Lung (tissue), 12 donors: ENCODE results near the gene TSPAN5. TPM values are rescaled to one million over a fixed set of nuclear protein-coding genes. Genes with fewer than 3 reads are reported as not detected.

Source experiments
- ATAC-seq: fragments of 200-7000 bp; cut with Tn5 transposase; one replicate; pipeline ENCODE4 v1.9.1; 2020; ENCODE audit warnings: moderate number of reproducible peaks; ENCODE audit not compliant: insufficient read depth, low FRiP score
- DNase-seq, 3 donors: peaks; one replicate each; pipeline ENCODE4 v3.0.0-alpha.2; 2013 to 2017
- H3K27ac ChIP-seq, 2 donors: one replicate each; pipeline ENCODE4 v1.5.1; 2013; ENCODE audit warnings: mild to moderate bottlenecking in 2 of 2, moderate library complexity in 2 of 2, control low read depth in 1 of 2, inconsistent platforms in 1 of 2, low read depth in 1 of 2, low read length in 1 of 2
- H3K27me3 ChIP-seq, 3 donors: one replicate each; pipeline ENCODE4 v1.5.1; 2013; ENCODE audit warnings: low read length in 2 of 3; ENCODE audit not compliant: control insufficient read depth in 3 of 3, insufficient read depth in 3 of 3
- H3K36me3 ChIP-seq, 4 donors: one replicate each; pipeline ENCODE4 v1.5.1; 2013; ENCODE audit warnings: low read length in 4 of 4, mild to moderate bottlenecking in 1 of 4, moderate library complexity in 1 of 4; ENCODE audit not compliant: control insufficient read depth in 4 of 4, insufficient read depth in 4 of 4
- H3K4me1 ChIP-seq, 5 donors: one replicate each; pipeline ENCODE4 v1.5.1; 2013; ENCODE audit warnings: low read length in 5 of 5, mild to moderate bottlenecking in 2 of 5, moderate library complexity in 1 of 5; ENCODE audit not compliant: control insufficient read depth in 5 of 5, insufficient read depth in 5 of 5
- H3K4me3 ChIP-seq: one replicate; pipeline ENCODE4 v1.5.1; 2013; ENCODE audit warnings: mild to moderate bottlenecking, control low read depth, moderate library complexity
- H3K9ac ChIP-seq, 2 donors: one replicate each; pipeline ENCODE4 v1.5.1; 2013; ENCODE audit warnings: low read length in 2 of 2, control low read depth in 1 of 2; ENCODE audit not compliant: insufficient read depth in 1 of 2
- H3K9me3 ChIP-seq, 4 donors: one replicate each; pipeline ENCODE4 v1.5.1; 2013; ENCODE audit warnings: low read length in 3 of 4, mild to moderate bottlenecking in 1 of 4, moderate library complexity in 1 of 4; ENCODE audit not compliant: control insufficient read depth in 4 of 4, insufficient read depth in 3 of 4
- CTCF ChIP-seq: IDR thresholded peaks from 2 replicates; pipeline ENCODE4 v1.5.1; 2012; ENCODE audit warnings: mild to moderate bottlenecking; ENCODE audit errors: control extremely low read depth, extremely low read depth
- WGBS, 2 donors: extraction: QIAGEN DNeasy Blood & Tissue Kit; methylation state at CpG; one replicate each; pipeline ENCODE4 v1.1.7; 2013; 5-methylcytosine and 5-hydroxymethylcytosine counted together
- polyA plus RNA-seq, 2 donors: library from polyadenylated mRNA; stranded (reverse); fragments of 200-250 nt; gene quantifications; one replicate each; pipeline ENCODE4 v1.2.1, GENCODE V29; 2013
- total RNA-seq, 2 donors: library from RNA; depleted of rRNA in 1 of 2; stranded (reverse); fragments of >200 nt in 1 of 2; gene quantifications; one replicate each; pipeline ENCODE4 v1.2.1, GENCODE V29; 2014 to 2021
- donor health status: control.
- donor health status: control.
- donor health status: Bipolar disorder and iron deficiency.
- donor health status: healthy.
- donor health status: DM: yes; HTN: yes; CAD: no.

The TSPAN5 gene
- total and polyA plus RNA-seq, 4 donors = 1.8 to 24.5 (median 6.3) TPM

DNA sequence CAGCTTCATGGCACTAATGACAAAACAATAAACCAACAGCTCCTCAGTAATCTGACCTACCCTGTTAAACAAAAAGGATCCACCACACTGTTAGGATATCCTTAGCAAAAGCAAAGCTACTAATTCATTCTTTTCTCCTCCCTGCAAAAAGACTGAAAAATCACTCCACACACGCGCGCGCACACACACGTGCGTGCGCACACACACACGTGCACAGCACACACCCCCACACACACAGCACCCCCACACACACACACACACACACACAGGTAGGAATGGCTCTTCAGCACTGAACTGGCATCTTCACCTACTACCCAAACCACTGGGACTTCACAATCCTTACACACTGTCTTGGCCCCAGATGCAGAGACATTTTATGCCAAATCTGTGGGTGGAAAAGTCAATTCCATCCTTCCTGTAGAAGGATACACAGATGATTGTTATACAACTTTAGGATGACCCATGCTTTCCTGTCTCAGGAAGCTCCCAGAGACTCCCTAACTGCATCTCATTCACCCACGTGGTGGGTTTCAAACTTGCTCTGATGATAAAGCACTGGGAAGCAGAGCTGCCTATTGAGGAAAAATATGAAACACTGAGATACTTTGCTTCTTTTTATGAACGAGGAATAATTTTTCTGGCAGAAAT lies 102.5 kb downstream of the TSPAN5 start:
- no peaks in the 10 kb centered on the region for H3K27me3 ChIP-seq
- WGBS, 2 donors = 83 to 95% methylated on average over 10 of the region's 10 CpGs
- DNase-seq (no peak), ATAC-seq (no peak)
- no peak overlapping the region for H3K9ac ChIP-seq
- peaks cover 0 to 10% (median 3%) of the 10 kb centered on the region in 5 donors for H3K4me1 ChIP-seq
- no peaks in the 10 kb centered on the region for H3K9me3 ChIP-seq
- no peak overlapping the region for H3K27ac ChIP-seq
- TF ChIP-seq CTCF = no peak
- no peak overlapping the region for H3K4me3 ChIP-seq
- no peaks in the 10 kb centered on the region for H3K36me3 ChIP-seq

DNA sequence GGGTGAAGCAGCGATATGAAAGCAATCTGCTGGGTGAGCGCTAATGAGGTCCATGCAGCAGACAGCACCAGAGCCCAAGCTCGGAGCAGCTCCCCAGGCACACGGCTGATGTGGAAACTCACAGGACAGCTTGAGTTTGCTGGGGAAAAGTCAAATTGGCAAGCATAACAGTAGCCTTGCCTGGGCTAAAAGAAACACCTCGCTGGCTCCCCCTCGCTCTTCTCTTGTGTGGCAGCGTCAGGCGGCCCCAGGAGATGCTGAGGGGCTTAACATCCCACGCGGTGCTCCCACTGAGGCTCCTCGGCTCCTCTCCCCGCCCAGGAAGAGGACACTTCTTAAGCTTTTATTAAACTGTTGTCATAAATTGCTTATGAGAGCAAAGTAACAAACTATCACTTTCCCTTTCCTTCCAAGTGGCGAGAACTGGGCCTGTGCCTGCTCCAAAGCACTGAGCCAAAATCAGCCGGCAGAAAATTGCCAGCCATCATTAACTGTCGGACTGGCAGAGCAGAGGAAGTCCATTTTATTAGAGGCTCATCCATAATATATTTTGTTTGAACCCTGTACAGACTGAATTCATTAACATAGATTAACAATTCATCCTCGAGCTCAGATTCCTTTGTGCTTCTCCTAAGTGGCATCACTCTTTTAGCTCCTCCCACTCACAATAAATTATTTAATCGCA lies 111.4 kb downstream of the TSPAN5 start:
- DNase-seq = peak; percentile 67 to 87 (median 84)

DNA sequence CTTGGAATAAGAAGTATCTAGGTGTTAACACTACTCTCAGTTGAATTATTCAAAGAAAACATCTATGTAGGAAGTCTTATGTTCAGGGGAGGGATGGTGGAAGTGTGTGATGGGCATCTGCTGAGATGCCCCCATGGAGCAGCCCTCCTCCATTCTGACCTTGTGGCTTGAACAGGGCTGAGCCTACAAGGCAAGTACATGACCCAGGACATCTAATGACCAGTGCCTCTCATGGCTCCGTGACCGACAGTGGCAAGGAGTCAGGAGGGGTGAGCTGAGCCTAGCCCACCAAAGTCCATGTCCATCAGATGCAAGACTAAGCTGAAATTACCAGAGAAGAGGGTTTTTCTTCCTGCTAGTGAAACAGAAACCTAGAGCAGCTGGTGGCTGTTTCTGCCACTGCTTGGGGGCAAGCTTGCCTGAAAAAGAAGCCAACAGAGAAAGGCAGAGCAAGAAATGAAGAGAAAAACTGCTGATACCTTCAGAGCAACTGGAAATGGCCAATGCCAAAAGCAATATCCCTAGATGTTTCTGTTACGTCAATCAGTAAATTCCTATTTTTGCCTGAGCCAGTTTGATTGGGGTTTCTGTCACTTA lies 113.5 kb downstream of the TSPAN5 start:
- ATAC-seq (no peak), DNase-seq (peak; percentile 51 to 69 (median 55))
- Histone ChIP-seq H3K27me3 (no peaks in the 10 kb centered on the region), H3K4me1 (peaks cover 0 to 23% (median 4%) of the 10 kb centered on the region in 5 donors), H3K36me3 (no peaks in the 10 kb centered on the region), H3K4me3 (no peak overlapping the region), H3K9me3 (no peaks in the 10 kb centered on the region), H3K9ac (no peak overlapping the region), H3K27ac (no peak overlapping the region)
- WGBS, 2 donors = 76 to 78% methylated on average over 3 of the region's 3 CpGs
- no peak for TF ChIP-seq CTCF

More for the DNA sequence above, 111.4 kb downstream of the TSPAN5 start:
- Histone ChIP-seq H3K4me3 (no peak overlapping the region), H3K27me3 (no peaks in the 10 kb centered on the region), H3K36me3 (no peaks in the 10 kb centered on the region), H3K27ac (peak overlapping the region in 1 of 2 donors; percentile 45), H3K4me1 (peaks cover 0 to 23% (median 4%) of the 10 kb centered on the region in 5 donors), H3K9me3 (no peaks in the 10 kb centered on the region), H3K9ac (peak overlapping the region; percentile 31 to 79)
- 63 to 70% methylated on average over 17 of the region's 17 CpGs for WGBS, 2 donors
- no peak for TF ChIP-seq CTCF
- ATAC-seq = peak; percentile 49
